H9 (cell line): ENCODE measurements around the gene STK17B. TPM values are rescaled to one million over a fixed set of nuclear protein-coding genes. Genes with fewer than 3 reads are reported as not detected.

Experiments used
- DNase-seq: peaks from one replicate; pipeline ENCODE4 v3.0.0-alpha.2; 2017
- H2AFZ ChIP-seq: one replicate; pipeline ENCODE4 v1.6.1; 2013; ENCODE audit warnings: mild to moderate bottlenecking, low read length, control low read depth, moderate library complexity
- H2AK5ac ChIP-seq: 2 replicates; pipeline ENCODE4 v1.6.1; 2013; ENCODE audit warnings: low read length, control low read depth, mixed read lengths; ENCODE audit not compliant: insufficient read length
- H2BK120ac ChIP-seq: one replicate; pipeline ENCODE4 v1.6.1; 2013; ENCODE audit warnings: low read depth, mild to moderate bottlenecking, low read length, control low read depth, inconsistent platforms; ENCODE audit not compliant: poor library complexity, severe bottlenecking
- H2BK12ac ChIP-seq: 2 replicates; pipeline ENCODE4 v1.6.1; 2013; ENCODE audit warnings: low read length, control low read depth, mixed read lengths, low read depth; ENCODE audit not compliant: insufficient read length
- H2BK15ac ChIP-seq: 2 replicates; pipeline ENCODE4 v1.6.1; 2013; ENCODE audit warnings: low read depth, low read length, control low read depth
- H2BK20ac ChIP-seq: one replicate; pipeline ENCODE4 v1.6.1; 2013; ENCODE audit warnings: low read depth, mild to moderate bottlenecking, low read length, control low read depth, inconsistent platforms; ENCODE audit not compliant: poor library complexity, severe bottlenecking
- H2BK5ac ChIP-seq: 2 replicates; pipeline ENCODE4 v1.6.1; 2013; ENCODE audit warnings: low read length, control low read depth, mixed read lengths; ENCODE audit not compliant: insufficient read length
- H3K14ac ChIP-seq: 2 replicates; pipeline ENCODE4 v1.6.1; 2013; ENCODE audit warnings: low read length, control low read depth; ENCODE audit not compliant: insufficient read depth
- H3K18ac ChIP-seq: 2 replicates; pipeline ENCODE4 v1.6.1; 2013; ENCODE audit warnings: low read depth, mild to moderate bottlenecking, mixed read lengths, low read length, control low read depth; ENCODE audit not compliant: insufficient read length
- H3K23ac ChIP-seq: 2 replicates; pipeline ENCODE4 v1.6.1; 2013; ENCODE audit warnings: low read length, control low read depth, mixed read lengths, low read depth; ENCODE audit not compliant: insufficient read length
- H3K23me2 ChIP-seq: 2 replicates; pipeline ENCODE4 v1.6.1; 2013; ENCODE audit warnings: low read depth, mild to moderate bottlenecking, mixed read lengths, low read length, control low read depth; ENCODE audit not compliant: insufficient read length, poor library complexity, severe bottlenecking
- H3K27ac ChIP-seq: 2 replicates; pipeline ENCODE4 v1.5.1; 2013; ENCODE audit warnings: low read length, control low read depth, mixed read lengths, low read depth; ENCODE audit not compliant: insufficient read length
- H3K27me3 ChIP-seq: 2 replicates; pipeline ENCODE4 v1.6.1; 2013; ENCODE audit warnings: low read length, control low read depth, inconsistent platforms; ENCODE audit not compliant: insufficient read depth
- H3K4ac ChIP-seq: 2 replicates; pipeline ENCODE4 v1.6.1; 2013; ENCODE audit warnings: low read depth, mild to moderate bottlenecking, control low read depth, inconsistent platforms, low read length, moderate library complexity
- H3K4me1 ChIP-seq: 2 replicates; pipeline ENCODE4 v1.6.1; 2013; ENCODE audit warnings: low read length, control low read depth, inconsistent platforms; ENCODE audit not compliant: insufficient read depth
- H3K4me2 ChIP-seq: 2 replicates; pipeline ENCODE4 v1.6.1; 2013; ENCODE audit warnings: low read length, control low read depth, mixed read lengths; ENCODE audit not compliant: insufficient read length, insufficient read depth
- H3K56ac ChIP-seq: 2 replicates; pipeline ENCODE4 v1.6.1; 2013; ENCODE audit warnings: low read depth, mild to moderate bottlenecking, mixed read lengths, low read length, control low read depth; ENCODE audit not compliant: insufficient read length
- H3K79me1 ChIP-seq: 2 replicates; pipeline ENCODE4 v1.6.1; 2013; ENCODE audit warnings: low read depth, mild to moderate bottlenecking, moderate library complexity, low read length, control low read depth, inconsistent platforms; ENCODE audit not compliant: insufficient read depth, poor library complexity, severe bottlenecking
- H3K79me2 ChIP-seq: 2 replicates; pipeline ENCODE4 v1.6.1; 2013; ENCODE audit warnings: low read length, control low read depth, inconsistent platforms; ENCODE audit not compliant: insufficient read depth
- H3K9ac ChIP-seq: 2 replicates; pipeline ENCODE4 v1.6.1; 2013; ENCODE audit warnings: low read length, control low read depth, mixed read lengths; ENCODE audit not compliant: insufficient read length; ENCODE audit errors: extremely low read depth
- H3K9me3 ChIP-seq: one replicate; pipeline ENCODE4 v1.6.1; 2013; ENCODE audit warnings: low read depth, low read length, inconsistent platforms; ENCODE audit not compliant: control insufficient read depth
- H3T11ph ChIP-seq: one replicate; pipeline ENCODE4 v1.6.1; 2013; ENCODE audit warnings: mild to moderate bottlenecking, low read length, control low read depth, inconsistent platforms
- H4K20me1 ChIP-seq: one replicate; pipeline ENCODE4 v1.6.1; 2013; ENCODE audit not compliant: control insufficient read depth, insufficient read length, insufficient read depth
- H4K5ac ChIP-seq: 2 replicates; pipeline ENCODE4 v1.6.1; 2013; ENCODE audit warnings: low read depth, mild to moderate bottlenecking, mixed read lengths, low read length, control low read depth; ENCODE audit not compliant: insufficient read length
- H4K8ac ChIP-seq: replicated peaks from 2 replicates; pipeline ENCODE4 v1.6.1; 2013; ENCODE audit warnings: low read length, control low read depth, mixed read lengths, low read depth; ENCODE audit not compliant: insufficient read length
- H4K91ac ChIP-seq: 2 replicates; pipeline ENCODE4 v1.6.1; 2013; ENCODE audit warnings: low read depth, mild to moderate bottlenecking, moderate library complexity, mixed read lengths, low read length, control low read depth; ENCODE audit not compliant: insufficient read length
- H3K27ac Mint-ChIP-seq, 3 experiments: 2 replicates in 2 of 3; 3 replicates in 1 of 3; pipeline ENCODE4 v1.8.0; 2020 to 2021; ENCODE audit warnings: mixed read lengths in 3 of 3, mild to moderate bottlenecking in 1 of 3, moderate library complexity in 1 of 3
- H3K27me3 Mint-ChIP-seq: 2 replicates; pipeline ENCODE4 v1.8.0; 2021; ENCODE audit warnings: low read depth, mild to moderate bottlenecking, moderate library complexity, mixed read lengths
- H3K36me3 Mint-ChIP-seq, 3 experiments: 2 replicates in 2 of 3; 3 replicates in 1 of 3; pipeline ENCODE4 v1.8.0; 2020 to 2021; ENCODE audit warnings: low read depth in 3 of 3, mixed read lengths in 3 of 3; ENCODE audit not compliant: insufficient read depth in 1 of 3
- H3K4me1 Mint-ChIP-seq, 2 experiments: 2 replicates each; pipeline ENCODE4 v1.8.0; 2020; ENCODE audit warnings: mixed read lengths in 2 of 2
- H3K4me3 Mint-ChIP-seq, 2 experiments: 2 replicates in 1 of 2; 3 replicates in 1 of 2; pipeline ENCODE4 v1.8.0; 2020 to 2021; ENCODE audit warnings: mild to moderate bottlenecking in 2 of 2, mixed read lengths in 2 of 2, moderate library complexity in 1 of 2
- H3K9me3 Mint-ChIP-seq, 2 experiments: 2 replicates in 1 of 2; 3 replicates in 1 of 2; pipeline ENCODE4 v1.8.0; 2020; ENCODE audit warnings: mild to moderate bottlenecking in 2 of 2, mixed read lengths in 2 of 2, moderate library complexity in 1 of 2
- WGBS: extraction: QIAGEN DNeasy Blood & Tissue Kit; methylation state at CpG from one replicate; pipeline ENCODE4 v1.1.7; 2013; ENCODE audit warnings: missing lambda C conversion rate, low lambda C conversion rate, mixed read lengths; ENCODE audit not compliant: insufficient read length; ENCODE audit errors: extremely low coverage; 5-methylcytosine and 5-hydroxymethylcytosine counted together
- total RNA-seq: library from RNA; stranded (reverse); gene quantifications from 2 replicates; pipeline ENCODE4 v1.2.1, GENCODE V29; 2021
- TF ChIP-seq, protein P1 (sequence below): fragments of 200-600 bp; sonication (generic); conservative IDR thresholded peaks from 3 replicates; pipeline ENCODE4 v1.8.0; 2021; ENCODE audit warnings: antibody characterized with exemption, mild to moderate bottlenecking

Gene STK17B
- total RNA-seq, 1 experiment from 2014 or later: 6.1 TPM

- no peak overlapping the region for H3K23ac ChIP-seq
- H2AFZ ChIP-seq: no peak overlapping the region
- no CpG with 5 or more reads among the region's 3 CpGs for WGBS
Measured at GRCh38 chr2:196119926-196120325, 51.5 kb downstream of the STK17B start.

More at GRCh38 chr2:196119926-196120325, 51.5 kb downstream of the STK17B start:
- H3K79me2 ChIP-seq: no peaks in the 10 kb centered on the region
- no peak overlapping the region for H3K4me2 ChIP-seq
- H3K79me1 ChIP-seq: no peaks in the 10 kb centered on the region
- TF ChIP-seq, protein P1, sequence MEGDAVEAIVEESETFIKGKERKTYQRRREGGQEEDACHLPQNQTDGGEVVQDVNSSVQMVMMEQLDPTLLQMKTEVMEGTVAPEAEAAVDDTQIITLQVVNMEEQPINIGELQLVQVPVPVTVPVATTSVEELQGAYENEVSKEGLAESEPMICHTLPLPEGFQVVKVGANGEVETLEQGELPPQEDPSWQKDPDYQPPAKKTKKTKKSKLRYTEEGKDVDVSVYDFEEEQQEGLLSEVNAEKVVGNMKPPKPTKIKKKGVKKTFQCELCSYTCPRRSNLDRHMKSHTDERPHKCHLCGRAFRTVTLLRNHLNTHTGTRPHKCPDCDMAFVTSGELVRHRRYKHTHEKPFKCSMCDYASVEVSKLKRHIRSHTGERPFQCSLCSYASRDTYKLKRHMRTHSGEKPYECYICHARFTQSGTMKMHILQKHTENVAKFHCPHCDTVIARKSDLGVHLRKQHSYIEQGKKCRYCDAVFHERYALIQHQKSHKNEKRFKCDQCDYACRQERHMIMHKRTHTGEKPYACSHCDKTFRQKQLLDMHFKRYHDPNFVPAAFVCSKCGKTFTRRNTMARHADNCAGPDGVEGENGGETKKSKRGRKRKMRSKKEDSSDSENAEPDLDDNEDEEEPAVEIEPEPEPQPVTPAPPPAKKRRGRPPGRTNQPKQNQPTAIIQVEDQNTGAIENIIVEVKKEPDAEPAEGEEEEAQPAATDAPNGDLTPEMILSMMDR: no peak
- H3K9me3 Mint-ChIP-seq: peaks cover 0 to 4% of the 10 kb centered on the region in 2 experiments; a peak in 3 of 5 replicates
- no peak for DNase-seq
- no peak overlapping the region for H3K4ac ChIP-seq
- H3K9ac ChIP-seq: no peak overlapping the region
- no peak overlapping the region for H2BK5ac ChIP-seq
- no peak overlapping the region for H3K27ac Mint-ChIP-seq
- no peak overlapping the region for H3K4me3 Mint-ChIP-seq
- H3K27ac ChIP-seq: no peak overlapping the region
- H3K56ac ChIP-seq: no peak overlapping the region
- H2BK120ac ChIP-seq: no peak overlapping the region
- peaks cover 12% of the 10 kb centered on the region in 2 experiments for H3K4me1 Mint-ChIP-seq
- no peak overlapping the region for H3T11ph ChIP-seq
- no peak overlapping the region for H2BK15ac ChIP-seq
- H4K8ac ChIP-seq: no peak overlapping the region
- no peaks in the 10 kb centered on the region for H3K4me1 ChIP-seq
- H2AK5ac ChIP-seq: no peak overlapping the region
- no peak overlapping the region for H3K18ac ChIP-seq
- no peak overlapping the region for H3K14ac ChIP-seq
- peaks cover 0 to 4% (median 0%) of the 10 kb centered on the region in 3 experiments; a peak in 2 of 7 replicates for H3K36me3 Mint-ChIP-seq
- H4K91ac ChIP-seq: no peak overlapping the region
- no peaks in the 10 kb centered on the region for H3K9me3 ChIP-seq
- H4K5ac ChIP-seq: no peak overlapping the region
- H3K27me3 ChIP-seq: no peaks in the 10 kb centered on the region
- no peak overlapping the region for H2BK12ac ChIP-seq
- no peak overlapping the region for H2BK20ac ChIP-seq
- H4K20me1 ChIP-seq: no peaks in the 10 kb centered on the region
- no peaks in the 10 kb centered on the region for H3K23me2 ChIP-seq
- no peaks in the 10 kb centered on the region for H3K27me3 Mint-ChIP-seq
